HG03460 (cell line): ENCODE measurements around the gene CAPN1.
"Not testable (repeated sequence)": the region's sequence is repeated elsewhere in the genome, so short reads cannot be mapped to it uniquely, and the experiment has no call there.

Source experiments
- ATAC-seq: cut with Tn5 transposase; IDR thresholded peaks from one replicate; pipeline ENCODE4 v1.9.1; 2021; ENCODE audit not compliant: unreplicated experiment

Gene CAPN1

GRCh38 chr11:65159012-65159411 lies 22.7 kb upstream of the CAPN1 start:
- ATAC-seq, result no peak

- ATAC-seq, result no peak
Observed at GRCh38 chr11:65160643-65161042, 21.1 kb upstream of the CAPN1 start.

- ATAC-seq, result no peak
Observed at GRCh38 chr11:65163684-65164083, 18.0 kb upstream of the CAPN1 start.

- ATAC-seq, result no peak
Observed at GRCh38 chr11:65165410-65166317, 16.1 kb upstream of the CAPN1 start.

- no peak for ATAC-seq
Observed at GRCh38 chr11:65166893-65167292, 14.8 kb upstream of the CAPN1 start.

- ATAC-seq, result no peak
Observed at GRCh38 chr11:65167656-65168055, 14.1 kb upstream of the CAPN1 start.

- ATAC-seq, result no peak
Observed at GRCh38 chr11:65169164-65169641, 12.5 kb upstream of the CAPN1 start.

GRCh38 chr11:65170058-65170534 lies 11.6 kb upstream of the CAPN1 start, which contains the start of gene SPDYC:
TSS of gene SPDYC (plus strand) at chr11:65170233. CDS start at chr11:65171358, 1,125 bp downstream.
- no peak for ATAC-seq

- ATAC-seq, result no peak
Observed at GRCh38 chr11:65172600-65172999, 9.1 kb upstream of the CAPN1 start.

GRCh38 chr11:65174571-65175010 lies 7.1 kb upstream of the CAPN1 start:
- ATAC-seq, result not testable (repeated sequence)

GRCh38 chr11:65180877-65181568 lies 705 bp upstream of the CAPN1 start:
- peak; percentile 53 for ATAC-seq

GRCh38 chr11:65182258-65183170 lies 786 bp downstream of the CAPN1 start:
- no peak for ATAC-seq

GRCh38 chr11:65183201-65183891 lies 1.6 kb downstream of the CAPN1 start:
- ATAC-seq, result no peak

GRCh38 chr11:65184146-65184545 lies 2.4 kb downstream of the CAPN1 start:
- ATAC-seq, result no peak

- ATAC-seq, result no peak
Observed at GRCh38 chr11:65185171-65185570, 3.4 kb downstream of the CAPN1 start.

- no peak for ATAC-seq
Observed at GRCh38 chr11:65185869-65186341, 4.2 kb downstream of the CAPN1 start.

- no peak for ATAC-seq
Observed at GRCh38 chr11:65186701-65187100, 5.0 kb downstream of the CAPN1 start.

GRCh38 chr11:65187146-65187675 lies 5.5 kb downstream of the CAPN1 start:
- no peak for ATAC-seq

GRCh38 chr11:65187971-65188461 lies 6.3 kb downstream of the CAPN1 start:
- ATAC-seq, result no peak
